Measurements from ENCODE around the gene SYNGR3. TPM values are rescaled to one million over a fixed set of nuclear protein-coding genes. Genes with fewer than 3 reads are reported as not detected.
A peak's percentile ranks its signal among the peaks of the same experiment; 100 is the strongest.

The SYNGR3 gene
- total RNA-seq, 1 experiment from 2014 or later, result 15.2 TPM

- Histone ChIP-seq H3K36me3 (ENCODE audit: control insufficient read depth, insufficient read depth, low read length) (peaks cover 11% of the 10 kb centered on the region), H3K4me3 (ENCODE audit: low read depth in 2 of 2, low read length in 2 of 2) (peak overlapping the region; percentile 99), H3K27me3 (ENCODE audit: control insufficient read depth, insufficient read depth, low read length) (no peaks in the 10 kb centered on the region), H3K4me1 (ENCODE audit: control insufficient read depth, insufficient read depth, low read length) (peaks cover 12% of the 10 kb centered on the region), H3K27ac (ENCODE audit: low read length) (peak overlapping the region; percentile 96), H3K9me3 (ENCODE audit: control insufficient read depth, insufficient read depth, low read depth, low read length) (no peaks in the 10 kb centered on the region)
- CTCF ChIA-PET, result interaction anchor here (0.5 to 0.7 kb wide), 2 partner anchors 21 to 62 kb away, joined by 4 to 6 read pairs; partner anchors contain the start of gene MSRB1
- in situ Hi-C loops (cut with HindIII; ENCODE audit: low pct_unique_long_range_greater_than_20kb, low sequenced_read_pairs) (no loop called here), intact Hi-C loops (cut with micrococcal nuclease; ENCODE audit: unreplicated experiment) (no loop called here)
- POLR2A ChIA-PET, result interaction anchor here (0.6 to 1.1 kb wide), 8 partner anchors 20 to 915 kb away, joined by 3 to 13 read pairs (median 10); partner anchors contain the start of genes GFER, NTHL1 and TSC2
- no TSS peak for BruUV-seq (replicated peaks)
- TF ChIP-seq REST (IDR thresholded peaks at IDR 0.05; ENCODE audit: insufficient read depth in 1 of 2, low read depth in 2 of 2, low read length in 1 of 2) (no peak), SIN3A (IDR thresholded peaks at IDR 0.05; ENCODE audit: borderline replicate concordance, insufficient read depth, low read depth, low read length) (no peak), CTCF (IDR thresholded peaks at IDR 0.05) (no peak; the same call in 1 of the 2 replicates), POLR2AphosphoS5 (IDR thresholded peaks at IDR 0.05; ENCODE audit: low read depth, low read length) (no peak), TCF7L2 (IDR thresholded peaks at IDR 0.05; ENCODE audit: low read depth, low read length) (no peak)
- DNase-seq (ENCODE audit: low read depth, low spot score) (no peak), ATAC-seq (peak; percentile 2)
Measured at GRCh38 chr16:1963806-1964505, 25.8 kb upstream of the SYNGR3 start.

- intact Hi-C loops (cut with micrococcal nuclease; ENCODE audit: unreplicated experiment) (no loop called here), in situ Hi-C loops (cut with HindIII; ENCODE audit: low pct_unique_long_range_greater_than_20kb, low sequenced_read_pairs) (no loop called here)
- ChIA-PET CTCF (interaction anchor here (0.5 to 0.7 kb wide), 2 partner anchors 22 to 63 kb away, joined by 4 to 6 read pairs; partner anchors contain the start of gene MSRB1), POLR2A (interaction anchor here (0.6 to 1.1 kb wide), 11 partner anchors 17 to 916 kb away, joined by 3 to 13 read pairs (median 9); partner anchors contain the start of genes GFER, NTHL1 and TSC2)
- ATAC-seq, result peak; percentile 83
- Histone ChIP-seq H3K9me3 (ENCODE audit: control insufficient read depth, insufficient read depth, low read depth, low read length) (no peaks in the 10 kb centered on the region), H3K27ac (ENCODE audit: low read length) (peak within 1 kb of the TSS; percentile 96), H3K4me3 (ENCODE audit: low read depth in 2 of 2, low read length in 2 of 2) (peak within 1 kb of the TSS; percentile 99), H3K36me3 (ENCODE audit: control insufficient read depth, insufficient read depth, low read length) (peaks cover 11% of the 10 kb centered on the region), H3K4me1 (ENCODE audit: control insufficient read depth, insufficient read depth, low read length) (peaks cover 12% of the 10 kb centered on the region), H3K27me3 (ENCODE audit: control insufficient read depth, insufficient read depth, low read length) (no peaks in the 10 kb centered on the region)
- peak; percentile 89 for DNase-seq (ENCODE audit: low read depth, low spot score)
- TF ChIP-seq CTCF (IDR thresholded peaks at IDR 0.05) (no peak), TCF7L2 (IDR thresholded peaks at IDR 0.05; ENCODE audit: low read depth, low read length) (no peak), SIN3A (IDR thresholded peaks at IDR 0.05; ENCODE audit: borderline replicate concordance, insufficient read depth, low read depth, low read length) (peak; percentile 95; the same call in 1 of the 2 replicates), POLR2AphosphoS5 (IDR thresholded peaks at IDR 0.05; ENCODE audit: low read depth, low read length) (peak; percentile 100), REST (IDR thresholded peaks at IDR 0.05; ENCODE audit: insufficient read depth in 1 of 2, low read depth in 2 of 2, low read length in 1 of 2) (0 out of 4 replicates have a peak, but pooled peaks of 1 of the 2 experiments have one; percentile 36)
- BruUV-seq (replicated peaks), result no TSS peak
Measured at GRCh38 chr16:1964506-1965395, 25.0 kb upstream of the SYNGR3 start, which contains the start of gene RPS2. Gene RPS2 (minus strand): TSS chr16:1964826. CDS start chr16:1964625, 201 bp downstream.
